RWPE2 (cell line): ENCODE measurements around the gene MFSD6.
A peak's percentile ranks its signal among the peaks of the same experiment; 100 is the strongest.
"Not testable (repeated sequence)": the region's sequence is repeated elsewhere in the genome, so short reads cannot be mapped to it uniquely, and the experiment has no call there.

Experiments used
- ATAC-seq: fragments of 200-7000 bp; cut with Tn5 transposase; 3 replicates; pipeline ENCODE4 v1.9.1; 2021; ENCODE audit warnings: low read depth
- DNase-seq: peaks from one replicate; pipeline ENCODE4 v3.0.0-alpha.2; 2020; ENCODE audit warnings: low spot score
- H3K27ac ChIP-seq: fragments of 450-650 bp; 2 replicates; pipeline ENCODE4 v1.5.1; 2017; ENCODE audit warnings: mild to moderate bottlenecking; ENCODE audit not compliant: poor library complexity, severe bottlenecking
- H3K27me3 ChIP-seq: fragments of 250-450 bp; sonication (Bioruptor Pico); 2 replicates; pipeline ENCODE4 v1.5.1; 2021; ENCODE audit warnings: mild to moderate bottlenecking, moderate library complexity; ENCODE audit not compliant: insufficient read depth, poor library complexity, severe bottlenecking
- H3K36me3 ChIP-seq: fragments of 250-450 bp; sonication (Bioruptor Pico); 2 replicates; pipeline ENCODE4 v1.5.1; 2020; ENCODE audit warnings: low read depth, mild to moderate bottlenecking, moderate library complexity
- H3K4me1 ChIP-seq: fragments of 250-450 bp; sonication (Bioruptor Pico); 2 replicates; pipeline ENCODE4 v1.5.1; 2021; ENCODE audit warnings: mild to moderate bottlenecking, moderate library complexity; ENCODE audit not compliant: insufficient read depth, poor library complexity, severe bottlenecking
- H3K4me3 ChIP-seq: fragments of 250-450 bp; sonication (Bioruptor Pico); 2 replicates; pipeline ENCODE4 v1.5.1; 2021; ENCODE audit warnings: mild to moderate bottlenecking, moderate library complexity; ENCODE audit not compliant: severe bottlenecking
- H3K9me3 ChIP-seq: fragments of 250-450 bp; sonication (Bioruptor Pico); 2 replicates; pipeline ENCODE4 v1.5.1; 2021; ENCODE audit warnings: mild to moderate bottlenecking, moderate library complexity; ENCODE audit not compliant: severe bottlenecking
- TF ChIP-seq, protein P1 (sequence below): fragments of 450-650 bp; IDR thresholded peaks from one replicate; pipeline ENCODE4 v1.5.1; 2017; ENCODE audit warnings: mild to moderate bottlenecking, moderate library complexity; ENCODE audit not compliant: poor library complexity, severe bottlenecking

The MFSD6 gene

DNA sequence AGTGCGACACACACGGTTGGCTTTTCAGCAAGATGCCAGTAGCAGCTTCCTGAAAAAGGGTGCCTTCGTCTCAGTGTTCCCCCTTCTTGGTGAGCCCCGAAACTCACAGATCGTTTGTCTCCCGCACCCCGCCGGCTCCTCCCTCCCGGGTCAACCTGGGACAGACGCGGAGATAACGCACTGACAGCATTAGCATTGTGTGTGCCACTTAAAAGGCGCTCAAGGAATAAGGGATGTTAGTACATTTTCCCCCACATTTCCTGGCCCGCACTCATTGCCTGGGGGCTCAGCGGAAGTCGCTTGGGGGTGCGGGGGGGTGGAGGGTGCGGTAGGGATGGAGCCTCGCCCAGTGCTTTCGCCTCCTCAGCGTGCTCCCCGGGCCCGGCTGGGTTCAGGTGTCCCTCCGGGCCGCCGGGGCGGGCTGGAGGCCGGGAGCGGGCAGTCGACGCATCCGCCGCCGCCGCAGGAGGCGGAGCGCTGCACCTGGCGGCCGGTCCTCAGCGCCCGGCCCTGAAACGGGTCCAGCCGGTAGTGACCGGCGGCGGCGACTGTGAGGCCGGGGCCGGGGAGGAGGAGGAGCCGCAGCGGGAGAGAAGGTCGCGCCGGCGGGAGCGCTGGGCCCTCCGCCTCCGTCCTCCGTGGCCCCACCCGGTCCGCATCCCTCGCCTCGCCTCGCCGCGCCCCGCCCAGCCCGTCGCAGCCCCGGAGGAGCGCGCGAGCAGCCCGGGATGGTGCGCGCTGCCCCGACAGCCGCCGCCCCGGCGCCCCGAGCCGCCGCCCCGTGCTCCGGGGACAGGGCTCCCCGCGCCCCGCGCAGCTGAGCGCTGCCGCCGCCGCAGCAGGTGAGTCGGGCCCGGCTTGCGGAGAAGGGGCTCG lies at the start of gene MFSD6:
Gene MFSD6, plus strand, starts transcription at position 694 of the 876 bp plus-strand sequence. CDS start 27,675 bp downstream, outside the sequence.
- Histone ChIP-seq H3K27me3 (no peaks in the 10 kb centered on the region), H3K9me3 (no peaks in the 10 kb centered on the region), H3K36me3 (no peaks in the 10 kb centered on the region), H3K4me1 (peaks cover 14% of the 10 kb centered on the region), H3K4me3 (peak within 1 kb of the TSS; percentile 87), H3K27ac (no peak within 1 kb of the TSS)
- no peak for DNase-seq
- ATAC-seq, result peak; percentile 64
- TF ChIP-seq, protein P1, sequence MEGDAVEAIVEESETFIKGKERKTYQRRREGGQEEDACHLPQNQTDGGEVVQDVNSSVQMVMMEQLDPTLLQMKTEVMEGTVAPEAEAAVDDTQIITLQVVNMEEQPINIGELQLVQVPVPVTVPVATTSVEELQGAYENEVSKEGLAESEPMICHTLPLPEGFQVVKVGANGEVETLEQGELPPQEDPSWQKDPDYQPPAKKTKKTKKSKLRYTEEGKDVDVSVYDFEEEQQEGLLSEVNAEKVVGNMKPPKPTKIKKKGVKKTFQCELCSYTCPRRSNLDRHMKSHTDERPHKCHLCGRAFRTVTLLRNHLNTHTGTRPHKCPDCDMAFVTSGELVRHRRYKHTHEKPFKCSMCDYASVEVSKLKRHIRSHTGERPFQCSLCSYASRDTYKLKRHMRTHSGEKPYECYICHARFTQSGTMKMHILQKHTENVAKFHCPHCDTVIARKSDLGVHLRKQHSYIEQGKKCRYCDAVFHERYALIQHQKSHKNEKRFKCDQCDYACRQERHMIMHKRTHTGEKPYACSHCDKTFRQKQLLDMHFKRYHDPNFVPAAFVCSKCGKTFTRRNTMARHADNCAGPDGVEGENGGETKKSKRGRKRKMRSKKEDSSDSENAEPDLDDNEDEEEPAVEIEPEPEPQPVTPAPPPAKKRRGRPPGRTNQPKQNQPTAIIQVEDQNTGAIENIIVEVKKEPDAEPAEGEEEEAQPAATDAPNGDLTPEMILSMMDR, result peak; percentile 11

DNA sequence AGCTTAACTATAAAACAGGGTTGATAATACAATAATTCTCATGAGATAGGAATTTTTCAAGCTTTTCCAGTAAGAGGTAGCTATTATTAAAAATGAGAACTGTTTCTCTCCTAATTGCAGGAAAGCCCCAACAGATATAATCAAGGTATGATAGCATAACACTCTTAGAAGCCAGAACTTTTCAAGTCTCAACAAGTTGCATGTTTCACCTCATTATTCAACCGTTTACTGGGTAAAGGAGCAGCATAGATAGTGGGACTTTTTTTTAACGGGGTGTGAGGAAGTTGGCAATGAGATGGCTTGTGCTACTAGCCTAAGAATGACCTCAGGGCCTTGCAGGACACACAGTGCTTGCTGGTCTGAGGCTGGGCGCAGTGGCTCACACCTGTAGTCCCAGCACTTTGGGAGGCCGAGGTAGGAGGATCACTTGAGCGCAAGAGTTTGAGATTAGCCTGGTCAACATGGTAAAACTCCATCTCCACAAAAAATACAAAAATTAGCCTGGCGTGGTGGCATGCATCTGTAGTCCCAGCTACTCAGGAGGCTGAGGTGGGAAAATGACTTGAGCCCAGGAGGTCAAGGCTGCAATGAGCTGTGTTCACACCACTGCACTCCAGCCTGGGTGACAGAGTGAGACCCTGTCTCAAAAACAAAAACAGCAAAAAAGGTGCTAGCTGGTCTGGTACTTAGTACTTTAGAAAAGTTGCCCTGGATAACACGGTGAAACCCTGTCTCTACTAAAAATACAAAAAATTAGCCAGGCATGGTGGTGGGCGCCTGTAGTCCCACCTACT lies 49.3 kb upstream of the MFSD6 start:
- H3K27me3 ChIP-seq, H3K36me3 ChIP-seq, H3K9me3 ChIP-seq, DNase-seq, H3K4me3 ChIP-seq: not testable (repeated sequence)
- Histone ChIP-seq H3K4me1 (peaks cover 25% of the 10 kb centered on the region), H3K27ac (peak overlapping the region; percentile 66)
- ATAC-seq, result peak; percentile 89

DNA sequence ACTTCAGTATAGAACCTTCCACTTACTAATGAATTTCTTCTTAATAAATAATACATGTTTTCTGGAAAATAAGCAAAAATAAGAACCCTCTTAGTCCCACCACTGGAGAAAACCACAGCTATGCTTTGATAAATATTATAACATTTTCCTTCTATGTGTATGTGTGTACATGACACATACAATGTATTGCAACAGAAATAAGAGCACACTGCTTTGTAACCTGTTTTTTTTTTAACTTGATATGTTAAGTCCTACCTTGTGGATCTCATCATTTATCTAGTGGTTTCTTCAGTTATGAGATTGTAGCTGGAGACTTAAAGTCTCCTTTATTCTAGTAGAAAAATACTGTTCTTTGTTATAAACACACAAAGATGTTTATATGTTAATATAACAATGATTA lies 47.6 kb upstream of the MFSD6 start:
- TF ChIP-seq, protein P1, result no peak
- H3K36me3 ChIP-seq, result peaks cover 5% of the 10 kb centered on the region; the same call in 1 of the 2 replicates
- no peaks in the 10 kb centered on the region for H3K9me3 ChIP-seq
- H3K4me1 ChIP-seq, result peaks cover 25% of the 10 kb centered on the region
- H3K27ac ChIP-seq, result no peak overlapping the region
- H3K27me3 ChIP-seq, result no peaks in the 10 kb centered on the region
- DNase-seq (no peak), ATAC-seq (no peak)
- H3K4me3 ChIP-seq, result no peak overlapping the region

DNA sequence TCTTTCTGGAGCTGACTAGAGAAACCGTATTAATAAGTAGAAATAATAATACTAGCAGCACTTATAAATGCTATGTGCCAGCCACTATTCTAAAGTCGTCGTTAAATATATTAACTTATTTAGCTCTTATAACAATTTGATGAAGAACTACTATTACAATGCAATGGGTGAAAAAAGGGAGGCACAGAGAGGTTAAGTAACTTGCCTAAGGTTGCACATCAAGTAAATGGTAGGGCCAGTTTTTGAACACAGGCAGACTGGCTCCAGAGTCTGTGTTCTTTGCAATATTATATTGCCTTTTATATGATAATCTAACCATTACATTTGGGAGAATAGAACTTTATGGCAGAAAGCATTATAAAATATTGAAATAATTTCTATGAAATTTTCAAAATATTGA lies 47.2 kb upstream of the MFSD6 start:
- Histone ChIP-seq H3K9me3 (no peaks in the 10 kb centered on the region), H3K27me3 (no peaks in the 10 kb centered on the region), H3K4me1 (peaks cover 25% of the 10 kb centered on the region), H3K36me3 (peaks cover 5% of the 10 kb centered on the region; the same call in 1 of the 2 replicates), H3K4me3 (no peak overlapping the region), H3K27ac (no peak overlapping the region)
- no peak for ATAC-seq
- TF ChIP-seq, protein P1, result no peak
- no peak for DNase-seq

DNA sequence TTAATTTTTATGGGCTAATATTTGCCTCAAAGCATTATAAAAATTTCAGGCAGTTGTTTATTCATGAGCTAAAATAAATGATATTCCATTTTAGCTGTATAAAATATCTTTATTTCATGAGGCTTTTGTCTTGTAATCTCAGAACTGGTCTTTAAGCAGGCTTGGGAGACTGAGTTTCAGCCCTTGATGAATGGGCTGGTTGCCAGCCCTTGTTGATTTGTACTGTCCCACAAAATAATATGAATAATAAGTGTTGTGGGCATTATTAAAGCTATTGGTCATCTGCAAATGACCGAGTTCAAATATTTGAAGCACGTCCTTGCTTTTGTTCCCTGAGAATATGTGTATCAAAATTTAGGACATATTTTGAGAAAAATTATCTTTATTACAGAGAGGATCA lies 46.6 kb upstream of the MFSD6 start:
- Histone ChIP-seq H3K27me3 (no peaks in the 10 kb centered on the region), H3K4me3 (no peak overlapping the region), H3K36me3 (peaks cover 5% of the 10 kb centered on the region; the same call in 1 of the 2 replicates), H3K27ac (no peak overlapping the region), H3K4me1 (peaks cover 25% of the 10 kb centered on the region), H3K9me3 (no peaks in the 10 kb centered on the region)
- ATAC-seq, result no peak
- TF ChIP-seq, protein P1, result no peak
- DNase-seq, result no peak
